ENCODE results near the gene BAIAP2L1.
"Not testable (repeated sequence)": the region's sequence is repeated elsewhere in the genome, so short reads cannot be mapped to it uniquely, and the experiment has no call there.

BAIAP2L1 gene

GRCh38 chr7:98420966-98421612 lies 20.2 kb upstream of the BAIAP2L1 start:
- peak; percentile 96 for TF ChIP-seq CTCF (IDR thresholded peaks at IDR 0.05; ENCODE audit: insufficient read depth, low read depth, low read length, missing control alignments)
- DNase-seq (ENCODE audit: low read depth), result peak; percentile 81
- no peak overlapping the region for H3K4me3 ChIP-seq (ENCODE audit: low read depth, low read length)

- not testable (repeated sequence) for DNase-seq (ENCODE audit: low read depth); H3K4me3 ChIP-seq (ENCODE audit: low read depth, low read length)
These were observed 19.1 kb upstream of the BAIAP2L1 start for GRCh38 chr7:98419988-98420387.

DNA sequence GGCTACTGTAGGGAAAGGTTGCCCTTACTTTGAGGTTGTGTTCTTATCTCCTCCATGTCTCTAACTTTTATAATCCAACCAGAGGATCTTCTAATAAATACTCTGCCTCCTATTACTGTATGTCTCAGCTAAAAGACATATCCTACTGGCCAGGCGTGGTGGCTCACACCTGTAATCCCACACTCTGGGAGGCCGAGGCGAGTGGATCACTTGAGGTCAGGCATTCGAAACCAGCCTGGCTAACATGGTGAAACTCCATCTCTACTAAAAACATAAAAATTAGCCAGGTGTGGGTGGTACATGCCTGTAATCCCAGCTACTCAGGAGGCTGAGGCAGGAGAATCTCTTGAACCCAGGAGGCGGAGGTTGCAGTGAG lies 18.4 kb upstream of the BAIAP2L1 start:
- not testable (repeated sequence) for H3K4me3 ChIP-seq (ENCODE audit: low read depth, low read length); DNase-seq (ENCODE audit: low read depth)

DNA sequence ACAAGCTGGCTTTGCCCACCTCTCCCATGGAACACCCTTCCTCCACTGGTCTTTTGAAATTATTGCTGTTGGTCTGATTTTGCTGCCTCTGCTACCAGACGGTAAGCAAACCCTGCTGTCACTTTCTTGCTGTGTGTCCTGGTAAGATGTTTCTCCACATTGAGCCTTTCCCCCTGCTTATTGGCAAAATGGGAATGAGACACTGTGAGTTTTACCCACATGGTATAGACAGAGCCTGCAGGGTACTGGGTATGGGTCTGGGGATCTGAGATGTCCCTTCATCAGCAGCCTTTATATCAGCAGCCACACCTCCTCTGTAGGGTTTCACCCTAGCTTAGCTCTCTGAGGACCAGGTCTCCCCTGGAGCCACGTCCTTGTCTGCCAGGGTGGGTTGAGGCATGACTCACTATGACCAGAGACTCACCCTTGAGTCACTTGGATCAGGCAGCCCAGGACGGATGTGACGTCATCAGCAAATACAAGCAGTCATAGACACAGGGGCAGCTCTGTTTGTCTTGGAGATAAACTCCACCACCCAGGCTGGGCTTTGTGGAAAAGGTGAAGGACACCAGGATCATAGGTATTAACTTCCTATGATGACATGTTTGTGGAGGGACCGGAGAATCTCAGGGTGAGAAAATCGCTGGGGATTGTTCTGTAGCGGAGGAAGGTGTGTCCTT lies 17.9 kb upstream of the BAIAP2L1 start:
- TF ChIP-seq CTCF (IDR thresholded peaks at IDR 0.05; ENCODE audit: insufficient read depth, low read depth, low read length, missing control alignments), result no peak
- DNase-seq (ENCODE audit: low read depth), result peak; percentile 22
- no peak overlapping the region for H3K4me3 ChIP-seq (ENCODE audit: low read depth, low read length)

- DNase-seq (ENCODE audit: low read depth), result no peak
- no peak for TF ChIP-seq CTCF (IDR thresholded peaks at IDR 0.05; ENCODE audit: insufficient read depth, low read depth, low read length, missing control alignments)
- no peak overlapping the region for H3K4me3 ChIP-seq (ENCODE audit: low read depth, low read length)
These were observed 17.4 kb upstream of the BAIAP2L1 start for GRCh38 chr7:98418271-98418635.

DNA sequence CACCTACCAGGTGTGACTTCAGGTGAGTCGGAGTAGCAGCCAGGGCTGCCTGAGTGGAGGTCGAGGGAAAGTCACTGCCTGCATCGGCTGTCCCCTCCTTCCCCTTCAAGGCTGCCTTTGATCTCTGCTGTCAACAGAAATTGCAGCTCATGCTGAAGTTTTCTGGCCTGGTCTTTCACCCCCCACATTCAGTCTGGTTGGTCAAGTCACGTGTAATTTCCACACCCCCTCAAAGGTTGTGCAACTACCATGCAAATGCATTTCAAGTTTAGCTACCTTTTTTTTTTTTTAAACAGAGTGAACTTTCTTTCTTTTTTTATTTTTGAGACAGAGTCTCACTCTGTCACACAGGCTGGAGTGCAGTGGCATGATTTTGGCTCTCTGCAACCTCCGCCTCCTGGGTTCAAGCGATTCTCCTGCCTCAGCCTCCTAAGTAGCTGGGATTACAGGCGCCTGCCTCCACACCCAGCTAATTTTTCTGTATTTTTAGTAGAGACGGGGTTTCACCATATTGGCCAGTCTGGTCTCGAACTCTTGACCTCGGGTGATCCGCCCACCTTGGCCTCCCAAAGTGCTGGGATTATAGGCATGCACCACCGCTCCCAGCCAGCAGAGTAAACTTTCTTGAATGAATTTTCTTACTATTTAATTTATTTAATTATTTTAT lies 16.8 kb upstream of the BAIAP2L1 start:
- not testable (repeated sequence) for H3K4me3 ChIP-seq (ENCODE audit: low read depth, low read length)
- DNase-seq (ENCODE audit: low read depth), result peak; percentile 50

GRCh38 chr7:98414205-98414900 lies 13.5 kb upstream of the BAIAP2L1 start:
- TF ChIP-seq CTCF (IDR thresholded peaks at IDR 0.05; ENCODE audit: insufficient read depth, low read depth, low read length, missing control alignments), result no peak
- H3K4me3 ChIP-seq (ENCODE audit: low read depth, low read length), result no peak overlapping the region
- no peak for DNase-seq (ENCODE audit: low read depth)

DNA sequence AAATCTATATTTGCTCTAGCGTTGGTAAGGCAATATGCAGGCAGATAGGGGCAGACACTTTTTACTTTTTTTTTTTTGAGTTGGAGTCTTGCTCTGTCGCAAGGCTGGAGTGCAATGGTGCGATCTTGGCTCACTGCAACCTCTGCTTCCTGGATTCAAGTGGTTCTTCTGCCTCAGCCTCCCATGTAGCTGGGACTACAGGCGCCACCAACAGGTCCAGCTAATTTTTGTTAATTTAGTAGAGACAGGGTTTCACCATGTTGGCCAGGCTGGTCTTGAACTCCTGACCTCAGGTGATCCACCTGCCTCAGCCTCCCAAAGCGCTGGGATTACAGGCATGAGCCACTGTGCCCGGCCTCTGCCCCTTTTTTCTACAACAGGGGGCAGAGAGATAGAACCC lies 12.8 kb upstream of the BAIAP2L1 start:
- DNase-seq (ENCODE audit: low read depth); H3K4me3 ChIP-seq (ENCODE audit: low read depth, low read length): not testable (repeated sequence)

DNA sequence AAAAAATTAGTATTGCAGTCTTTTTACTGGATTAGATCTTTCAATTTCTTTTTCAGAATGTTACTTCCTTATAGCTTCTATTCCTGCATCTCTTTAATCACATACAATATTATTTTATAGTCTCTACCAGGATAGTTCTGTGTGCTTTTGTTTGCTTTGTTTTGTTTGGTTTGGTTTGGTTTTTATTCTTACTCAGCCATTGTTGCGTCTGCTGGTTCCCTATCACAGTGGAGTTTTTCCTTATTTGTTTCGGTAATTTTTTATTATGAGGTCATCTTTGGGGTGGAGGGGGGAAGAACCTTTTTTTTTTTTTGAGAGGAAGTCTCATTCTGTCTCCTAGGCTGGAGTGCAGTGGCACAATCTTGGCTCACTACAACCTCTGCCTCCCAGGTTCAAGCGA lies 9.0 kb upstream of the BAIAP2L1 start:
- DNase-seq (ENCODE audit: low read depth), result no peak
- TF ChIP-seq CTCF (IDR thresholded peaks at IDR 0.05; ENCODE audit: insufficient read depth, low read depth, low read length, missing control alignments), result no peak
- H3K4me3 ChIP-seq (ENCODE audit: low read depth, low read length), result no peak overlapping the region

- not testable (repeated sequence) for DNase-seq (ENCODE audit: low read depth); H3K4me3 ChIP-seq (ENCODE audit: low read depth, low read length)
These were observed 7.3 kb upstream of the BAIAP2L1 start for GRCh38 chr7:98408146-98408545.
